Coronary artery (tissue), 2 donors: ENCODE results near the gene UBXN7.

Source experiments
- DNase-seq: peaks from one replicate; pipeline ENCODE4 v3.0.0-alpha.2; 2017; ENCODE audit warnings: low spot score
- H3K27ac ChIP-seq, 2 donors: fragments of 200-600 bp; sonication (generic); one replicate each; pipeline ENCODE4 v1.5.1; 2016 to 2019
- H3K4me3 ChIP-seq: fragments of 200-600 bp; sonication (generic); 2 replicates; pipeline ENCODE4 v1.5.1; 2016; ENCODE audit warnings: mild to moderate bottlenecking, moderate library complexity
- TF ChIP-seq, protein P1 (sequence below): fragments of 200-600 bp; sonication (generic); IDR thresholded peaks from one replicate; pipeline ENCODE4 v1.5.1; 2019; ENCODE audit warnings: antibody characterized with exemption

The UBXN7 gene

GRCh38 chr3:196409409-196409808, 22.8 kb downstream of the UBXN7 start:
- no peak for DNase-seq
- Histone ChIP-seq H3K27ac (no peak overlapping the region), H3K4me3 (no peak overlapping the region)
- TF ChIP-seq, protein P1, sequence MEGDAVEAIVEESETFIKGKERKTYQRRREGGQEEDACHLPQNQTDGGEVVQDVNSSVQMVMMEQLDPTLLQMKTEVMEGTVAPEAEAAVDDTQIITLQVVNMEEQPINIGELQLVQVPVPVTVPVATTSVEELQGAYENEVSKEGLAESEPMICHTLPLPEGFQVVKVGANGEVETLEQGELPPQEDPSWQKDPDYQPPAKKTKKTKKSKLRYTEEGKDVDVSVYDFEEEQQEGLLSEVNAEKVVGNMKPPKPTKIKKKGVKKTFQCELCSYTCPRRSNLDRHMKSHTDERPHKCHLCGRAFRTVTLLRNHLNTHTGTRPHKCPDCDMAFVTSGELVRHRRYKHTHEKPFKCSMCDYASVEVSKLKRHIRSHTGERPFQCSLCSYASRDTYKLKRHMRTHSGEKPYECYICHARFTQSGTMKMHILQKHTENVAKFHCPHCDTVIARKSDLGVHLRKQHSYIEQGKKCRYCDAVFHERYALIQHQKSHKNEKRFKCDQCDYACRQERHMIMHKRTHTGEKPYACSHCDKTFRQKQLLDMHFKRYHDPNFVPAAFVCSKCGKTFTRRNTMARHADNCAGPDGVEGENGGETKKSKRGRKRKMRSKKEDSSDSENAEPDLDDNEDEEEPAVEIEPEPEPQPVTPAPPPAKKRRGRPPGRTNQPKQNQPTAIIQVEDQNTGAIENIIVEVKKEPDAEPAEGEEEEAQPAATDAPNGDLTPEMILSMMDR: no peak

GRCh38 chr3:196408565-196409300, 23.5 kb downstream of the UBXN7 start:
- Histone ChIP-seq H3K4me3 (no peak overlapping the region), H3K27ac (no peak overlapping the region)
- DNase-seq: no peak
- TF ChIP-seq, protein P1: no peak

DNA sequence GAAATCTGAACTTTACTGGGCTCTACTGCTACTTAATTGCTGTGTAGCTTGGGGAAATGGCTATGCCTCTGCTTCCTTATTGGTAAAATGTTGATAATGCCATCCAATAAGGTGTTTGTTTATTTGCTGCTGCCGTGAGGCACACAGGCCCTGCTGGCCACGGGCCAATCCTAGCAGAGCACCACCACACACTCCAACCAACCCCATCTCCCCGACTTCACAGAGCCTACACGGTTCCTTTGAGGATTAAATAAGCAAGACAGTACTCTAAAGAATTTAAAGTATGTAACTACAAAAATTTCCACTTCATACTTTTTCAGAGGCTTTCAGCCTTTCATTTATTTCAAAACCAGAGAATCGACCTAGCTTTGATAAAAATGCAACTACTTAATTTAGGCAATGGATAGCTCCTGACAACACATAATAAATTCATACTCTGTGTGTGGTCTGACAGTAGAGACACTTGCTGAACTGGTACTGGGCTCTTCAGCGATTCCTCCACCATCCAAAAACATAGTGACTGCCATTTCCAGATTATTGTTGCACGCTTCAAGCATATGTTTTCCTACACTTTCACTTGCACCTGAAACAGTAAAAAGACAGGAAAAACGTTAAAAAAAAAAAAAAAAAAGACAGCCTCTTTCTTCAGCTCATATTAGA, 25.3 kb downstream of the UBXN7 start:
- no peak overlapping the region for H3K27ac ChIP-seq
- DNase-seq: no peak
- TF ChIP-seq, protein P1: no peak
- no peak overlapping the region for H3K4me3 ChIP-seq

DNA sequence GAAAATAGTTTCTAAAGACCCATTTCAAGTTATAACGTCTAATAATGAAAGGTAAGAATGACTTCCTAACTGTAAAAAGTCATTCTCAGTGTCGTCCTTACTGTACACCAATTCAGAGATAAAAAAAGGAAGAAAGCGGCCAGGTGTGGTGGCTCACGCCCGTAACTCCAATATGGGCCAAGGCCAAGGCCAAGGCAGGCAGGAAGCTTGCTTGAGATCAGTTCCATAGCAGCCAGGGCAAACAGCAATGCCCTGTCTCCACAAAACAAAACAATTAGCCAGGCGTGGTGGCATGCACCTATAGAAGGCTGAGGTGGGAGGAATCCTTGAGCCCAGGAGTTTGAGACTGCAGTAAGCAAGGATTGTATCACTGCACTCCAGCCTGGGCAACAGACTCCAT, 31.9 kb downstream of the UBXN7 start:
- Histone ChIP-seq H3K4me3 (no peak overlapping the region), H3K27ac (no peak overlapping the region)
- TF ChIP-seq, protein P1: no peak
- DNase-seq: no peak

GRCh38 chr3:196399485-196399945, 32.7 kb downstream of the UBXN7 start:
- Histone ChIP-seq H3K4me3 (no peak overlapping the region), H3K27ac (no peak overlapping the region)
- TF ChIP-seq, protein P1: no peak
- no peak for DNase-seq

- TF ChIP-seq, protein P1: no peak
- no peak overlapping the region for H3K27ac ChIP-seq
- DNase-seq: no peak
- H3K4me3 ChIP-seq: no peak overlapping the region
Measured at GRCh38 chr3:196398782-196399181, 33.4 kb downstream of the UBXN7 start.

DNA sequence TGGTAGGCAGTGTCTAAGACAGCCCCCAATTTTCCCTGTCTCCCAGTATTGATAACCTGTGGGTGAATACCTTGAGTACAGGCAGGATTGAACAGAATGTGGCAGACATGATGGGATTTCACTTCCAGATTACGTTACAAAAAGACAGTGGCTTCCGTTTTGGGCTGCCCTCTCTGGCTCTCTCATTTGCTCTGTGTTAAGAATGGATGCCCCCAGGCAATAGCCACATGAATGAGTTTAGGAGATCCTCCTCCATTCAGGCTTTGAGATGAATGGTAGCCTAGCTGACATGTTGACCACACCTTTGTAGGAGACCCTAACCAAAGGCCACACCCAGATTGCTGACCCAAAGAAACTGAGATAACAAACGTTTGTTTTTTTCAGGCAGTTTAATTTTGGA, 34.3 kb downstream of the UBXN7 start:
- no peak for DNase-seq
- Histone ChIP-seq H3K27ac (no peak overlapping the region), H3K4me3 (no peak overlapping the region)
- TF ChIP-seq, protein P1: no peak
